Measurements from ENCODE around the gene OR8D1.
"Not testable (repeated sequence)": the region's sequence is repeated elsewhere in the genome, so short reads cannot be mapped to it uniquely, and the experiment has no call there.

Gene OR8D1

GRCh38 chr11:124278261-124278660 lies 35.5 kb downstream of the OR8D1 start:
- no peak for DNase-seq

- peak; percentile 71 for DNase-seq
Measured at GRCh38 chr11:124277804-124278203, 35.9 kb downstream of the OR8D1 start.

GRCh38 chr11:124277207-124277606 lies 36.5 kb downstream of the OR8D1 start:
- DNase-seq = no peak

GRCh38 chr11:124276081-124276480 lies 37.7 kb downstream of the OR8D1 start:
- DNase-seq = peak; percentile 95

- DNase-seq = no peak
Measured at GRCh38 chr11:124274000-124274399, 39.7 kb downstream of the OR8D1 start.

- not testable (repeated sequence) for DNase-seq
Measured at GRCh38 chr11:124270886-124271285, 42.9 kb downstream of the OR8D1 start.

- DNase-seq = peak; percentile 36
Measured at GRCh38 chr11:124265041-124265440, 48.7 kb downstream of the OR8D1 start.

- DNase-seq = no peak
Measured at GRCh38 chr11:124256076-124256475, 57.7 kb downstream of the OR8D1 start, which contains the start of gene OR8G5. Gene OR8G5, plus strand, starts transcription at chr11:124256376. Its CDS starts 8,556 bp downstream, at chr11:124264932.
